Smooth muscle cell (in vitro differentiated cells): ENCODE data around the gene SPCS2. TPM values are rescaled to one million over a fixed set of nuclear protein-coding genes. Genes with fewer than 3 reads are reported as not detected.

Experiments used
- DNase-seq: peaks from one replicate; lab custom pipeline; 2025; ENCODE audit not compliant: unreplicated experiment; lab: John Stamatoyannopoulos, UW
- H2AFZ ChIP-seq: fragments of 200-600 bp; sonication (generic); 2 replicates; pipeline ENCODE4 v1.6.0; 2016; ENCODE audit warnings: antibody characterized with exemption, low read depth, mild to moderate bottlenecking
- H3F3A ChIP-seq: fragments of 200-600 bp; sonication (generic); 2 replicates; pipeline ENCODE4 v1.6.0; 2017; ENCODE audit warnings: antibody characterized with exemption, low read depth
- H3K27ac ChIP-seq: fragments of 200-600 bp; sonication (generic); 2 replicates; pipeline ENCODE4 v1.5.1; 2016; ENCODE audit warnings: low read depth, mild to moderate bottlenecking
- H3K27me3 ChIP-seq: fragments of 200-600 bp; sonication (generic); 2 replicates; pipeline ENCODE4 v1.6.1; 2016; ENCODE audit warnings: low read depth, mild to moderate bottlenecking
- H3K36me3 ChIP-seq: fragments of 200-600 bp; sonication (generic); 2 replicates; pipeline ENCODE4 v1.5.1; 2016; ENCODE audit warnings: low read depth
- H3K4me1 ChIP-seq: fragments of 200-600 bp; sonication (generic); 2 replicates; pipeline ENCODE4 v1.5.1; 2016; ENCODE audit warnings: low read depth
- H3K4me2 ChIP-seq: fragments of 200-600 bp; sonication (generic); 2 replicates; pipeline ENCODE4 v1.6.0; 2016; ENCODE audit warnings: mild to moderate bottlenecking
- H3K4me3 ChIP-seq: fragments of 200-600 bp; sonication (generic); 2 replicates; pipeline ENCODE4 v1.5.1; 2016; ENCODE audit warnings: mild to moderate bottlenecking
- H3K79me2 ChIP-seq: fragments of 200-600 bp; sonication (generic); 2 replicates; pipeline ENCODE4 v1.6.0; 2016; ENCODE audit warnings: low read depth, mild to moderate bottlenecking
- H3K9ac ChIP-seq: fragments of 200-600 bp; sonication (generic); 2 replicates; pipeline ENCODE4 v1.6.0; 2016; ENCODE audit warnings: low read depth
- H3K9me3 ChIP-seq: fragments of 200-600 bp; sonication (generic); replicated peaks from 2 replicates; pipeline ENCODE4 v1.5.1; 2016; ENCODE audit warnings: low read depth
- H4K20me1 ChIP-seq: fragments of 200-600 bp; sonication (generic); 2 replicates; pipeline ENCODE4 v1.6.0; 2016; ENCODE audit warnings: low read depth
- CTCF ChIP-seq: fragments of 200-600 bp; sonication (generic); IDR thresholded peaks from 2 replicates; pipeline ENCODE4 v1.5.1; 2017; ENCODE audit warnings: borderline replicate concordance, mild to moderate bottlenecking, antibody characterized with exemption; ENCODE audit not compliant: insufficient read depth, poor library complexity, severe bottlenecking
- WGBS: methylation state at CpG from one replicate; pipeline ENCODE4 v1.1.7; 2016; ENCODE audit warnings: low lambda C conversion rate; 5-methylcytosine and 5-hydroxymethylcytosine counted together
- polyA plus RNA-seq: library from polyadenylated mRNA; unstranded; fragments of >200 nt; fragmentation: Nextera tagmentation; extraction: Ambion mirVana; gene quantifications from 2 replicates; pipeline ENCODE4 v1.2.1, GENCODE V29; 2016
- total RNA-seq: library from RNA; depleted of rRNA; stranded (reverse); fragments of >200 nt; gene quantifications from 2 replicates; pipeline ENCODE4 v1.2.3, GENCODE V29; 2014

SPCS2 gene
- total and polyA plus RNA-seq, 2 experiments from 2014 or later: 49.9 to 325 TPM

GRCh38 chr11:74980634-74981033, 31.6 kb downstream of the SPCS2 start:
- Histone ChIP-seq H3K36me3 (peaks cover 5% of the 10 kb centered on the region), H4K20me1 (peaks cover 16% of the 10 kb centered on the region), H3K9ac (no peak overlapping the region), H3K27ac (no peak overlapping the region), H3K9me3 (no peaks in the 10 kb centered on the region), H2AFZ (no peak overlapping the region), H3K27me3 (no peaks in the 10 kb centered on the region), H3K4me2 (no peak overlapping the region), H3K79me2 (no peaks in the 10 kb centered on the region), H3K4me3 (no peak overlapping the region), H3K4me1 (no peaks in the 10 kb centered on the region), H3F3A (no peaks in the 10 kb centered on the region)
- no peak for TF ChIP-seq CTCF
- WGBS: 98% methylated on average over 2 of the region's 2 CpGs
- DNase-seq: no peak

DNA sequence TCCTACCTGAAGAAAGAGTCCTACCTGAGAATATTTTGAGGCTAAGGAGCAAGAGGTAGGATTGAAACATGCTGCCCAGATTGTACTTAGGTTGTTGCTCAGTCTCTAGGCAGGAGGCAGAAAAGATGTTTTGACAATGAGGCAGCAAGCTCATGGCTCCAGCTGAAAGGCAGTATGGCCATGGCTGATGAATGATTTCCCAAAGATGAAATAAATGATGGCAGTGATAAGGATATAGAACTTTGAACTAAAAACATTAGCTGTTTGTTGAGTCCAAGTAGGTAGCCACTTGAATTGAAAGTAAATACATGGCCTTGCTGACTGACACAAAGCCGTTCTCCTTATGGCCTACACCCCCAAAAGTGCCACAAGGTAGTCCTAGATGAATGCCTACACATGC, 32.8 kb downstream of the SPCS2 start:
- H3K27ac ChIP-seq: no peak overlapping the region
- H3K4me1 ChIP-seq: no peaks in the 10 kb centered on the region
- H3K4me2 ChIP-seq: no peak overlapping the region
- no peak overlapping the region for H2AFZ ChIP-seq
- no peak for TF ChIP-seq CTCF
- peaks cover 9% of the 10 kb centered on the region for H4K20me1 ChIP-seq
- WGBS: 100% methylated on average over 1 of the region's 1 CpG
- no peaks in the 10 kb centered on the region for H3K79me2 ChIP-seq
- no peak overlapping the region for H3K4me3 ChIP-seq
- H3K27me3 ChIP-seq: no peaks in the 10 kb centered on the region
- H3K9me3 ChIP-seq: no peaks in the 10 kb centered on the region
- no peak for DNase-seq
- H3F3A ChIP-seq: no peaks in the 10 kb centered on the region
- H3K9ac ChIP-seq: no peak overlapping the region
- H3K36me3 ChIP-seq: peaks cover 5% of the 10 kb centered on the region

DNA sequence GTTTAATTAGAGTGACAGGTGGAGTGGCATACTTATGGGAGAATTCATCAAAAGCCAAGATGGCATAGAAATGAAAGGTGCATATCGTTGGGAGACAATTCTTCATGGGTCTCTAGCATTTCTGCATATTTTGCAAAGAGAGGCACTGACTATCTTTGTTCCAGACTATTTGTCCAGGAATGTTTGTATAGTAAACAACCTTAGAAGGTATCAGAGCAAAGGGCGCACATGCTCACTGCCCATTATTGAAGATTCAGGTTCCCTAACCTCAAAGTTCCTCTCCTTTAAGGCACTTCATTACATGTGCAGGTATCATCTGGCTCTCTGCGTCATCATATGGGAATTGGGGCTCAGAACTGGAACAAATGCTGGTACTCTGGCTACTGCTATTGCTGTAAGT, 35.0 kb downstream of the SPCS2 start:
- WGBS: 91% methylated on average over 3 of the region's 3 CpGs
- Histone ChIP-seq H3K9me3 (no peaks in the 10 kb centered on the region), H3K27me3 (no peaks in the 10 kb centered on the region)

More for the DNA sequence above, 35.0 kb downstream of the SPCS2 start:
- Histone ChIP-seq H3K79me2 (no peaks in the 10 kb centered on the region), H3K4me3 (no peak overlapping the region), H3K36me3 (no peaks in the 10 kb centered on the region), H3K9ac (no peak overlapping the region), H4K20me1 (no peaks in the 10 kb centered on the region), H3K4me1 (peaks cover 4% of the 10 kb centered on the region), H3K4me2 (no peak overlapping the region), H2AFZ (no peak overlapping the region), H3K27ac (no peak overlapping the region), H3F3A (peaks cover 2% of the 10 kb centered on the region)
- no peak for DNase-seq
- TF ChIP-seq CTCF: no peak
